Anterior cingulate cortex (tissue), 58 donors: ENCODE results near the gene CALML5.

ENCODE experiments used
- DNase-seq, 58 donors: peaks; one replicate each; lab custom pipeline; 2025; lab: John Stamatoyannopoulos, UW

CALML5 gene

GRCh38 chr10:5519054-5519453 is 19.7 kb upstream of the CALML5 start:
- no peak for DNase-seq

DNA sequence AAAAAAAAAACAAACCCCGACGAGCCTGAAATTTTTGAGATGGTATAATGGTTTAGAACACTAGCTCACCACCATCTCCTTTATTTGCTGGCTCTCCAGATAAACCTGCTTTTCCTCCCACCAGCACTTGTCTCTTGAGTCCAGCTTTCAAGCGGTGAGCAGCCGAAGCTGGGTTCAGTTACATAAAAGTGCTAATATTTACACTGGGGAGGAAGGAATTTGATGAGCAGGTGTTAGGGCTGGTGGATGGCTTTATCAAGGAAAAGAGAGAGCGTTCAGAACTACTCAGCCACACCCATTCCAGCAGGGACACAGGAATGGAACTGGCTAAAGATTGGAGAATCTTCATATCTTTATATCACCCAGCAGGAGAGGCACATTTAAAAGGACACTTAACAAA is 18.8 kb upstream of the CALML5 start:
- DNase-seq = no peak

DNA sequence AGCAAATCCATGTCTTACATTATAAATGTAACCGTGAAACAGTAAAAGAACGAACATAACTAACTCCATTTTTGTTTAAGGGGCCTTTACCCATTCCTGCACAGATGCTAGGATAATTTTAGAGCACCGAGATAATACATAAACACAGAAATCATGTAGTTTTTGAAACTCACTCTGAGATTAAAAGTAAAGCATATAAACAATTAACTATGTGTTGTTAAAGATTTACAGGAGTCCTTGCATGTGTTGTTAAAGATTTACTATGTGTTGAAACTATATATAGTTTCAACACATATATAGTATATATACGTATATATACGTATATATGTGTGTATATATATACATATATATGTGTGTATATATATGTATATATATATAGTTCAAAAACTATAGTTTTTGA is 18.2 kb upstream of the CALML5 start:
- DNase-seq = no peak

DNA sequence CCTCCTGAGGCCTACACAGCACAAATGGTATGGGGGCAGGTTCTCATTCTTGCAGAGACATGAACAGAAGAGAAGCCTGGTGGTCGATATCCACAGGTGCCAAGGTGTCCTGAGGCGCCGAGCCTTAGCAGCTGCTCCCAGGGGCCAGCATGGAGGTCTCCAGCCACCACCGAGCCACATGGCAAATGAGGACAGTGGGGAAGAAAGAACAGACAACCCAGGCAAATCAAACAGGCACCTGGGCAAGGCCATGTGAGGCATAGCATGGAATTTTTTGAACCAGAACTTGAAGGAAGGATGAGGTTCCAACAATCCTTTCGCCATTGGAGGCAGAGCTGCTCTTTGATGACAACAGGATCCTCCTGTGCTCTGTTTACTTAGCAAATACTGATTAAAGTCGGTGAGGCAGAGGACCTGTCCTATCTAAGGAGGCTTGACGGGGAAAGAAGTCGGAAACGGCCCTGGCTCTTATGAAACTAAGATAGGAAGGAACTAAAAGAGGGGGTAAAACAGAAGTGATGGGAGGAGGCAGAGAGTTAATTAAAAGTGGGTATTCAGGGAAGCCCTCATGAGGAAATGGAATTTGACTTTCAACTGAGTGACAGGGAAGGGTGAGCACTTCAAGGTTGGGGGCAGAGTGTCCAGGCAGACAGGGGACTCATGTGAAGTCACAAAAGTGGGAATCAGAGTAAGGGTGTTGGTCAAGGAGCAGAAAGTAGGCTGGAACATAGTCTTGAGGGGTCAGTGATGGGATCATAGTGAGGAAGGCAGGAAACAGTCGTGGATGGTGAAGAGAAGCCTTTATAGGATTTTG is 16.8 kb upstream of the CALML5 start:
- no peak for DNase-seq

DNA sequence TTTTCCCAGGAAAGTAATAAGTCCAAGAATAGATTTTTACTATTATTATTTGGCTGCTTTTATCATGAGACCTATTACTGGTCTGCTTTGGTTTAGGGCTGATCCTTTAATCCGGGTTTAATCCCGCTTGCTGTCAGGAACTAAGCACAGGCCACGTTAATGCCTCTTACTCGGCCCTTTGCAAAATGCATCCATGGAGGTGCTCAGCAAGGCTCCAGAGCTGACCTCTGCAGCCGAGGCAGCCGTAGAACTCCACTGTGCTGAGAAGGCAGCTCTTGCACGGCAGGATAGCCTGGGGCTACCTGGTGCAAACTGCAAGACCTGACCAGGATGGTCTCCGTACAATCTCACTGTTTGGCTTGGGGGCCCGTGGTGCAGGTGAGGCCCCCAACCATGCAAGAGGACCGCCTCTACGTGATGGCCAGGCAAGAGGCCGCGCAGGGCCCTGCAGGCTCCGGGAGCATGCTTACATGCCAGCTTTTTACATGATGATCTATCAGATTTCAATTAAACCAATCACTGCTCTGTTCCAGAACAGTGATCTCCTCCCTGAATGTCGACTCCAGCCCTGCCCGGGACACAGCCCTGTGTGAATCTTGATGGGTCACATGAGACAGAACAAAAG is 15.0 kb upstream of the CALML5 start:
- DNase-seq = no peak

DNA sequence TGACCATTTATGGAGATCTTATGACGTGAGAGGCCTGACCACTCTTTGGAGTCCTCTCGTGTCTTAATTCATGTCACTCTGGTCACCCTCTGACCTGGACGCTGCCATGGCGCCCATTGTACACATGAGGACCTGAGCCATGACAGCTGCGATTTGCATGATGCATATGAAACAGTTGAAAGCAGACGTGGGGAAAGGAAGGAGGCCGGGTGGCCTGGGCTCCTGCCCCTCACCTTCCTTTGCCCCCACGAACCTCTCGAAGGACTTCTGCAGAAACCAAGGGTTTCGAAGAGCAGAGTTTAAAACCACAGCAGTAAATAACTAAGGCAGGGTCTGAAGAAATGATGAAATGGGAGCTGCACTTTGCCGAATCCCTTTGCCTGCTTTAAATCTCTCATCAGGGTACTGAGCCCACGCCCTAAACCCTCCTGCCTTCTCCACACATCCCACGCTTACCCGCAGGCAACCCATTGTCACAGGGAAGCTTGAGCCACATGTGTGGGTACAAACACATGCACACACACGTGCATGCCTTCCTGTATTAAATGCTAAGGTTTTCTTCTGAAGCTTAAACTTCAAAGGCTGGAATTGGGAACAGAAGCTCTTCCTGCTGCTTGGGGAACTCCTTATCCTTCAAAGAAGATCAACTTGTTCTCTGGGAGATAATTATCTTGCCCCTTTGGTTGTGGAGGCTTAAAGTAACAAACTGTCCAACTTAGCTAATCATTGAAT is 13.7 kb upstream of the CALML5 start:
- DNase-seq = peak in 11 of 58 donors; percentile 3 to 59 (median 16)

- DNase-seq = no peak
Measured at GRCh38 chr10:5512331-5512730, 13.0 kb upstream of the CALML5 start.

GRCh38 chr10:5511885-5512280 is 12.5 kb upstream of the CALML5 start:
- no peak for DNase-seq

DNA sequence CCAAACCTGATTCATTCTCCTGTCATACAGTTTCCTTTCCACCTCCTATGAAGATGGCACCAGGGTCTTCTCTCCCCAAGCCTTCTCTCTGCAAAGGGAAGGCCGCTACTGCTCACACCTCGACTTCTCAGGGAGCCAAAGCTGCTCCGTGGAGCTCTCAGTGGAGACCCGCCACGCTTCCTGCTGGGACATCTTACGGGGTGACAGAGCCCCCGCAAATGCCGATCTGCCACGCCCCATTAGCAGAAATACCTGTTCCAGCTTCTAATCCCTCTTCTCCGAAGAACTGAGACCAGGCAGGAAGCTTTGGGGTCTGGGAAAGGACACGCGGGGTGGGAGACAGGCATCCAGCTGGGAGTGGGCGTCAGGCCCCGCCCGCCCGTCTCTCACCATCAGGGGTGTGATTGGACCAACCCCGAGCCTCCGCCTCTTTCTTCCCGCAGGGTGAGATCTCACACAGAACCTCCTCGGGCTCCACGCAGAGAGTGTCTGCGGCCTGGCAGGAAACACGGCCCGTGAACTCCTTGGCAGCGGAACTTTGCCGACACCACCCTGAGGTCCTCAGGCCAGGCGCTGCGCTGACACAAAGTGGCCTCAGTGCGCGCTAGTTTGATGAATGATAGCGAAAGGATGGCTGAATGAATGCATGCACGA is 12.0 kb upstream of the CALML5 start:
- DNase-seq = no peak

DNA sequence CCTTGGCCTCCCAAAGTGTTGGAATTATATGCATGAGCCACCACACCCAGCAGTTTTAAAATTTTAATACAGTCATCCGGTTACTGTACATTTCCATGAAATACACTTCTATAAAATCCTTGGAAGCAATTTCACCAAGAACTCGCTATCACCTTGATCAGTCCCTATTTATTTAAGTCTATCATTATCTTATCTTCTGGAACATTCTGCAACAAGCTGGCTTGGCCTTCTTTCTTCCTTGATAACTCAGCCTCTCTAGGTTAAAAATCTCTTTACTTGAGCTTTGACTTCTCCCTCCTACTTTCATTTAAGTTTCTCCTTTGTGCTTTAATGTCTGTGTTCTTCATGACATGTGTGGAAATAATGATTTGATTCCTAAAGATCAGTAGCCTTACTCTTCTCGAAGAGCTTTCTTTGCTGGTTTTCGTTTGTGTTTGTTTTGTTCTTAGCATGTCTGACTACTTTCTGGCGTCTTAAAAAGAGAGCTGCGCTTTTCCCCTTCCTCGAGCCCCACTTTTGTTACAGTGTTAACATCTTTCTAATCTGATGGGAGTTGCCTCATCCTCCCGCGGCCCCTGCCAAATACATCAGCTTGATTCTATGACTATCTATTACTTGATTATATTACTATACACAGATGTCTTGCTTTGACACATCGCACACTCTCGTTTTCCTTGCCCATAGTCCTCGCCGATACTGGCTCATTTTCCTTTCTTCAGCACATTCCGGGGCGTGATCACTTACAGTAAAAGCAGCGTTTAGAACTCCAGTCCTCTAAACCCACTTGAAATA is 11.1 kb upstream of the CALML5 start:
- no peak for DNase-seq

DNA sequence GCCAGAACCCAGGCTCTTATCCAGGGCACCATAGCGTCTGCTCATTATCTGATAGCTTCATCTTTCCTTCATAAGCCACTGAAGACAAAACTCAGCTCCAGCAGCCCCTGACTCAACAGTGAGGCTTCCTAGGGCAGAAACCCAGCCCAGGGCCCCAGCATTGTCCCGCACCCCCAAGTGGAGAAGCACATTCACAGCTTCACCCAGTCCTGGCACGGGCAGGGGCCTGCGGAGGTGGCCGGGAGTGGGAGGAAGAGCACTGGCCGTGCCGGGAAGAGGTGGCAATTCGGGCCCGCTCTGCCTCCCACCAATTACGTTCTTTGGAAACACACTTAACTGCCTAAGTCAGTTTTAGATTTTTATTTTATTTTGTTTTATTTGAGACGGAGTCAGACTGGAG is 10.3 kb upstream of the CALML5 start:
- DNase-seq = no peak

GRCh38 chr10:5509236-5509635 is 9.9 kb upstream of the CALML5 start:
- DNase-seq = no peak

DNA sequence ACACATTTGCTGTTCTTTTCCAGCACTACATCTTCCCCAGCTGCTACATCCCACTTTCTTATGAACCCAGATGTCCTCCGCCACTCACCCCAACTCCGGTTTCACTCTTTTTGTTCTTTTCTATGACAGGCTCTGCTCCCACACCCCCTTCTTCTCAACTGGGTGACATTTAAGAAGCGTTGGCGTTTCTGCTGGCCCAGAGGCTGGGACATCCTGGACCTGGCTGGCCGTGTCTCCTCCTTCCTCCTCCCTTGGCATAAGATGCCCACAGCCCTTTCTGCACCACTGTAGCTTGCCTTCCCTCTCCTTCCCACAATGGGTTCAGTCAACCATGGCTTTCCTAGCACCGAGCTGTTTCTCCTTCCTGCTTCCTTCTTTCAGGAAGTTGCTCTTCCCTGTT is 9.4 kb upstream of the CALML5 start:
- DNase-seq = no peak

DNA sequence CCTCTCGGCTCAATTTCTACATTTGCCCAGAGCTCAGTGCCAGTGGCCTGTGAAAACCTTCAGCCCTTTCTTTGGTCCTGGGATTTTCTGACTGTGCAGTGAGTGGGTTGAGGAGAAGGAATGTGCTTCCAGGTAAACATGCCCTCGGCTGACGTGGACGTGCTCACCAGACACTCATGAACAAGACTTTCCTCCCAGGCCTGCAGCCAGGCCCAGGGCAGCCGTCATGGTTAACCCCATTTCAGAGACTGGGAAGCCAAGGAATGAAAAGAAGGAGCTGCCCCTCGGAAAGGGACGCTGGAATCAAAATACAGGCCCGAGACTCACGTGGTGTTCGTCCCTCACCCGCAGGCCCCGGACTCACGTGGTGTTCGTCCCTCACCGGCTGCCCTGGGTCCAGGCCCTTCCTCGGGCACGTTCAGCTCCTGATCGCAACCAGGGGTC is 8.8 kb upstream of the CALML5 start:
- DNase-seq = no peak

- DNase-seq = no peak
Measured at GRCh38 chr10:5507649-5508131, 8.3 kb upstream of the CALML5 start.

DNA sequence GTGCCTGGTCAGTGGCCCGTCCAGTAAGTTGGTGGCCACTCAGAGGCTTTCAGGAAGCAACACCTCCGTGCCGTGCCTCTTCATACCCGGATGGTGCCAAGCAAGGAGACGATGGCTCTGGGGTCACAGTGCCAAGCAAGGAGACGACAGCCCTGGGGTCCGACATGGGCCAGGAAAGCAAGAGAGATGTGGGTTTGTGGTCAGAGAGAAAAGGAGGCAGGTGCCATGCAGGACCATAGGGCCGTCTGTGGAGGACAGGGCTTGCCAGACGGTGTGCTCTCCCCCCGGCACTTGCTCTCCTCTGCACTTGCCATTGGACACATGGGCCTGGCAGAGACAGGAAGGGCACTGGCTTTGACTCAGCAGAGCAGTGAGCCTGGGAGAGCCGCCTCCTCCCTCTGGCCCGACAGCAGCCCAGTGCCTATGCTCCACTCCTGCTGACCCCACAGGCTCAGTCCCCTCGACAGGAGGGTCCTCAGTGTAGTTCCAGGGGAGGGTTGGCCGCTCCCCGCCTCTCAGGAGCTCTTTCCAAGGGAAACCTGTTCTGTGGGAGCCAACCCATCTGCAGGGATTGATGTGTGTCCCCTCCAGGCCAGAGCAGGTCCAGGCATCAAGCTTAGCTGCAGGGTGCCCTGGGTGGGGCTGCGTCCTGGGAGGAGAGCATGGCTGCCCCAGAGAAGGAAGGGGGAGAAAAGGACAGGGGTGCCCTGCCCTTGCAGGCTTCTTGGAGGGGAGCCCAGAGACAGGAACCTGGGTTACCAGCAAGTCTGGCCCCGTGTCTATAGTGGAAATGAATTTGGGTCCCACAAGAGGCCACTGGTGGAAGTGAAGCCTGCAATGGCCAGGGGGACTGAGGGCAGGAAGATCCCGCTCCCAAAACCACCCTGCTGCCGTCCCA is 7.6 kb upstream of the CALML5 start:
- no peak for DNase-seq

GRCh38 chr10:5506246-5506645 is 6.9 kb upstream of the CALML5 start:
- DNase-seq = no peak

DNA sequence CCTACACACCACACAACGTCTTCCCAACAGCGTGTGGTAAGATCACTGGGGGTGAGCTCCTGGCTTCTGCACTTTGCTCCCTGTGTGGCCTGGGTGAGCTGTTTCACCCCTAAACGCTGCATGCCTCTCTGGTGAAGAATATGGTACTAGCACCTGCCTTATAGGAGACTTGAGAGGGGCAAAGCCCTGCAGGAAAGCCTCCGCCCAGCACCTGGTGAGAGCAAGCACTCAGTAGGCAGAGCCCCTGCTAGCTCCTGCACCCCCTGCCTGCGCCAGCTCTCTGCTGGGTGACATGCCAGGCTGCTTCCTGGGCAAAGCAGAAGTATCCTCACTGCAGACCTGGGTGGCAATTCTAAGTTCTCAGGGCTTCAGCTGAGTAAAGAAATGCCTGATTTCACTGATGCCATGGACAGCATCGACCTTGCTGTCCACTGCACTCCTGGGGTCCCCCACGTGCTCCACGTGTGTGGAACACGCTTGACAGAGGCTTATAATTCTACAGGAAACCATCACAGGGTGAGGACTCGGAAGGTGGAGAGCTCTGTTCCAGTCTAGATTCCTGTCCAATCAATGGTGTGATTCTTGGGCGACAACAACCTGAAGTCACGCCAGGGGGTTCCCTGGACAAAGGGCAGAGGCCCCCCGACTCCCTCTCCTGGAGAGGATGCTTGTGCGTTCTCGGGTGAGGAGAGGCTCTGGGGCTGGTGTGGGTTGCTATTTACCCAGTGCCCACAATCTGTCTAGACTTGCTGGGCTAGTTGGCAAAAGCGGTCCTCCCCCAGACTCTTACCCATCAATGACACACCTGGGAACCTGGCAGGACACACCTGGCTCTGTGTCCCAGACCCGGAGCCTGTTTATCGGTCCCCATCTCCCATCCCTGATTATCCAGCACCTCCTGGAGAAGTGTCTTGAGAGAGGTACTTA is 5.0 kb upstream of the CALML5 start:
- no peak for DNase-seq
